ENCODE results near the gene PPP1R12B.
"Not testable (repeated sequence)": the region's sequence is repeated elsewhere in the genome, so short reads cannot be mapped to it uniquely, and the experiment has no call there.

Gene PPP1R12B

GRCh38 chr1:202561240-202561639, 212.7 kb downstream of the PPP1R12B start:
- no peak for DNase-seq (ENCODE audit: low read depth)

- no peak for DNase-seq (ENCODE audit: low read depth)
Measured at GRCh38 chr1:202561726-202562443, 213.4 kb downstream of the PPP1R12B start.

- no peak for DNase-seq (ENCODE audit: low read depth)
Measured at GRCh38 chr1:202562444-202563060, 214.1 kb downstream of the PPP1R12B start.

GRCh38 chr1:202563818-202564217, 215.3 kb downstream of the PPP1R12B start:
- no peak for DNase-seq (ENCODE audit: low read depth)

- DNase-seq (ENCODE audit: low read depth) = no peak
Measured at GRCh38 chr1:202564958-202565495, 216.5 kb downstream of the PPP1R12B start.

- DNase-seq (ENCODE audit: low read depth) = no peak
Measured at GRCh38 chr1:202565890-202566602, 217.5 kb downstream of the PPP1R12B start.

- DNase-seq (ENCODE audit: low read depth) = no peak
Measured at GRCh38 chr1:202567738-202568137, 219.2 kb downstream of the PPP1R12B start.

GRCh38 chr1:202568410-202568809, 219.9 kb downstream of the PPP1R12B start:
- no peak for DNase-seq (ENCODE audit: low read depth)

- DNase-seq (ENCODE audit: low read depth) = no peak
Measured at GRCh38 chr1:202568826-202569225, 220.3 kb downstream of the PPP1R12B start.

GRCh38 chr1:202569393-202570322, 221.2 kb downstream of the PPP1R12B start:
- DNase-seq (ENCODE audit: low read depth) = no peak

- no peak for DNase-seq (ENCODE audit: low read depth)
Measured at GRCh38 chr1:202571719-202572339, 223.3 kb downstream of the PPP1R12B start.

- no peak for DNase-seq (ENCODE audit: low read depth)
Measured at GRCh38 chr1:202572867-202573266, 224.4 kb downstream of the PPP1R12B start.

- DNase-seq (ENCODE audit: low read depth) = no peak
Measured at GRCh38 chr1:202575918-202576653, 227.6 kb downstream of the PPP1R12B start.

GRCh38 chr1:202576816-202577215, 228.3 kb downstream of the PPP1R12B start:
- no peak for DNase-seq (ENCODE audit: low read depth)

- DNase-seq (ENCODE audit: low read depth) = no peak
Measured at GRCh38 chr1:202577381-202577780, 228.9 kb downstream of the PPP1R12B start.

GRCh38 chr1:202578001-202578504, 229.6 kb downstream of the PPP1R12B start:
- no peak for DNase-seq (ENCODE audit: low read depth)

GRCh38 chr1:202578565-202578964, 230.1 kb downstream of the PPP1R12B start:
- no peak for DNase-seq (ENCODE audit: low read depth)

- DNase-seq (ENCODE audit: low read depth) = no peak
Measured at GRCh38 chr1:202579806-202580205, 231.3 kb downstream of the PPP1R12B start.

GRCh38 chr1:202580619-202581018, 232.1 kb downstream of the PPP1R12B start:
- no peak for DNase-seq (ENCODE audit: low read depth)

GRCh38 chr1:202582350-202582749, 233.9 kb downstream of the PPP1R12B start:
- DNase-seq (ENCODE audit: low read depth) = not testable (repeated sequence)
